HepG2 (cell line): Measurements from ENCODE around the gene DAPK1. TPM values are rescaled to one million over a fixed set of nuclear protein-coding genes. Genes with fewer than 3 reads are reported as not detected.

ENCODE experiments used
- ATAC-seq: fragments of 200-7000 bp; cut with Tn5 transposase; 3 replicates; pipeline ENCODE4 v1.9.1; 2020; ENCODE audit warnings: mild to moderate bottlenecking, moderate library complexity
- BruUV-seq: library from RNA; stranded (reverse); fragments of 400-500 nt; replicated peaks from 2 replicates; lab custom pipeline; 2021; lab: Mats Ljungman, UMichigan
- CTCF ChIA-PET: fragments of 300-600 bp; formaldehyde crosslinking; extraction: SDS; loops from one replicate; lab custom pipeline; 2021; ENCODE audit warnings: low total read pairs, inconsistent platforms, low intra/inter-chr PET ratio; lab: Yijun Ruan, JAX
- POLR2A ChIA-PET: fragments of 350-600 bp; sonication (Branson Sonifier 250); formaldehyde crosslinking; loops from one replicate; lab custom pipeline; 2020; ENCODE audit warnings: antibody characterized with exemption, inconsistent platforms; lab: Yijun Ruan, JAX
- DNase-seq: peaks from one replicate; pipeline ENCODE4 v3.0.0-alpha.2; 2015; ENCODE audit warnings: low spot score
- FAIRE-seq: peaks from 3 replicates; lab custom pipeline; 2011; peaks lifted over from hg19 to GRCh38; lab: Jason Lieb, UNC
- H2AFZ ChIP-seq: one replicate; pipeline ENCODE4 v1.6.1; 2011; ENCODE audit warnings: low read length, inconsistent platforms
- H3K27ac ChIP-seq: fragments of 300-600 bp; 3 replicates; pipeline ENCODE4 v1.8.0; 2011; ENCODE audit warnings: mixed run types, mild to moderate bottlenecking, mixed read lengths, low read length, inconsistent platforms; ENCODE audit not compliant: insufficient read depth; ENCODE audit errors: extremely low read length
- H3K27me3 ChIP-seq, 2 experiments: fragments of 200-600 bp in 1 of 2; 2 replicates in 1 of 2; 3 replicates in 1 of 2; pipeline versions ENCODE4 v1.6.0 to v1.8.0; 2011; ENCODE audit warnings: low read length in 2 of 2, mild to moderate bottlenecking in 2 of 2, moderate library complexity in 2 of 2, inconsistent platforms in 1 of 2; ENCODE audit not compliant: insufficient read depth in 2 of 2, control insufficient read depth in 1 of 2
- H3K36me3 ChIP-seq, 2 experiments: fragments of 200-600 bp in 1 of 2; replicated peaks in 1 of 2; 2 replicates in 1 of 2; 3 replicates in 1 of 2; pipeline versions ENCODE4 v1.5.1 to v1.8.0; 2011; ENCODE audit warnings: low read length in 2 of 2, inconsistent platforms in 1 of 2; ENCODE audit not compliant: insufficient read depth in 2 of 2, control insufficient read depth in 1 of 2
- H3K4me1 ChIP-seq: 2 replicates; pipeline ENCODE4 v1.5.1; 2012; ENCODE audit warnings: low read length, inconsistent platforms; ENCODE audit not compliant: insufficient read depth
- H3K4me2 ChIP-seq: 2 replicates; pipeline ENCODE4 v1.6.0; 2011; ENCODE audit warnings: low read depth, low read length, inconsistent platforms
- H3K4me3 ChIP-seq, 3 experiments: fragments of 200-600 bp in 1 of 3; sonication (generic), shearing (Covaris generic) in 1 of 3; replicated peaks in 1 of 3; 2 replicates each; pipeline ENCODE4 v1.5.1; 2011 to 2016; ENCODE audit warnings: low read length in 3 of 3, inconsistent platforms in 2 of 3, low read depth in 2 of 3, mild to moderate bottlenecking in 2 of 3, control low read depth in 1 of 3, mixed read lengths in 1 of 3; ENCODE audit not compliant: insufficient read depth in 1 of 3
- H3K79me2 ChIP-seq: one replicate; pipeline ENCODE4 v1.6.1; 2011; ENCODE audit warnings: low read length, inconsistent platforms; ENCODE audit not compliant: insufficient read depth
- H3K9ac ChIP-seq: 2 replicates; pipeline ENCODE4 v1.6.0; 2011; ENCODE audit warnings: mild to moderate bottlenecking, low read depth, low read length, inconsistent platforms; ENCODE audit not compliant: insufficient read depth
- H3K9me3 ChIP-seq: 2 replicates; pipeline ENCODE4 v1.5.1; 2012; ENCODE audit warnings: mild to moderate bottlenecking, low read length
- H4K20me1 ChIP-seq: 2 replicates; pipeline ENCODE4 v1.6.0; 2011; ENCODE audit warnings: inconsistent platforms, mild to moderate bottlenecking, low read length, moderate library complexity; ENCODE audit not compliant: insufficient read depth
- CREBL2 ChIP-seq: sonication (generic); formaldehyde crosslinking; IDR thresholded peaks from 2 replicates; pipeline ENCODE4 v1.8.1; 2023; ENCODE audit warnings: missing genetic modification reagents, mild to moderate bottlenecking, borderline replicate concordance
- JARID2 ChIP-seq: sonication (generic); formaldehyde crosslinking; IDR thresholded peaks from 2 replicates; pipeline ENCODE4 v1.8.1; 2023; ENCODE audit warnings: missing genetic modification reagents, inconsistent platforms; ENCODE audit not compliant: insufficient replicate concordance
- RFX3 ChIP-seq: IDR thresholded peaks from 2 replicates; pipeline ENCODE4 v1.6.1; 2016; ENCODE audit warnings: missing biosample characterization, missing genetic modification reagents
- SATB2 ChIP-seq: sonication (generic); formaldehyde crosslinking; IDR thresholded peaks from 2 replicates; pipeline ENCODE4 v1.5.0; 2020; ENCODE audit warnings: missing genetic modification reagents
- SMYD3 ChIP-seq: sonication (generic); formaldehyde crosslinking; IDR thresholded peaks from 2 replicates; pipeline ENCODE4 v1.8.1; 2023; ENCODE audit warnings: mild to moderate bottlenecking, missing genetic modification reagents
- TBX3 ChIP-seq: fragments of 450-650 bp; IDR thresholded peaks from 2 replicates; pipeline ENCODE4 v1.6.1; 2017; ENCODE audit warnings: antibody characterized with exemption, mild to moderate bottlenecking, inconsistent platforms, borderline replicate concordance
- ZNF629 ChIP-seq: sonication (generic); formaldehyde crosslinking; conservative IDR thresholded peaks from 2 replicates; pipeline ENCODE4 v1.5.0; 2020; ENCODE audit warnings: missing genetic modification reagents
- WGBS: methylation state at CpG from one replicate; pipeline ENCODE4 v1.1.6; 2017; ENCODE audit warnings: low lambda C conversion rate; 5-methylcytosine and 5-hydroxymethylcytosine counted together
- in situ Hi-C: cut with HindIII; loops from 2 replicates; pipeline ENCODE4 v1.10.0; 2017; ENCODE audit warnings: low pct_unique_long_range_greater_than_20kb; ENCODE audit not compliant: extremely low pct_ligation_motif_present
- intact Hi-C: fragments of 100-400 bp; cut with micrococcal nuclease; formaldehyde crosslinking; loops from one replicate; pipeline ENCODE4 v1.10.0; 2022; ENCODE audit not compliant: unreplicated experiment
- polyA plus RNA-seq, 8 experiments: library from polyadenylated mRNA; depleted of rRNA in 3 of 8; stranded (reverse) in 7 of 8; unstranded in 1 of 8; fragments of >200 nt; fragmentation: Illumina TruSeq in 4 of 8; extraction: Trizol in 4 of 8; gene quantifications; 2 replicates each; pipeline versions ENCODE4 v1.2.1 to v1.2.3, GENCODE V29; 2011 to 2016; ENCODE audit warnings: low read depth in 4 of 8, missing spikeins in 1 of 8, mixed read lengths in 1 of 8; ENCODE audit not compliant: insufficient read depth in 1 of 8
- total RNA-seq, 5 experiments: library from RNA; depleted of rRNA; stranded (reverse); fragments of >200 nt; fragmentation: Illumina TruSeq; extraction: Trizol; gene quantifications; 2 replicates each; pipeline ENCODE4 v1.2.3, GENCODE V29; 2016; ENCODE audit warnings: low read depth in 1 of 5
- TF ChIP-seq, protein P1 (sequence below): sonication (generic); formaldehyde crosslinking; IDR thresholded peaks from 2 replicates; pipeline ENCODE4 v1.4.0; 2020; ENCODE audit warnings: mild to moderate bottlenecking, low read depth, missing genetic modification reagents
- TF ChIP-seq, protein P2 (sequence below): sonication (generic); formaldehyde crosslinking; IDR thresholded peaks from 2 replicates; pipeline ENCODE4 v1.8.1; 2023; ENCODE audit warnings: mild to moderate bottlenecking, missing genetic modification reagents

The DAPK1 gene
- total and polyA plus RNA-seq, 2 of the 13 experiments (the other 11 are each of a cell fraction or from before 2014, with no cell fraction given) = 35.7 to 35.9 TPM

- no peak for TF ChIP-seq SMYD3 (CRISPR knock-in tag)
- TF ChIP-seq JARID2 = no peak
- TF ChIP-seq, all 625 proteins: peak for 0
These were observed 44.0 kb downstream of the DAPK1 start (continued) for GRCh38 chr9:87541663-87542062.

DNA sequence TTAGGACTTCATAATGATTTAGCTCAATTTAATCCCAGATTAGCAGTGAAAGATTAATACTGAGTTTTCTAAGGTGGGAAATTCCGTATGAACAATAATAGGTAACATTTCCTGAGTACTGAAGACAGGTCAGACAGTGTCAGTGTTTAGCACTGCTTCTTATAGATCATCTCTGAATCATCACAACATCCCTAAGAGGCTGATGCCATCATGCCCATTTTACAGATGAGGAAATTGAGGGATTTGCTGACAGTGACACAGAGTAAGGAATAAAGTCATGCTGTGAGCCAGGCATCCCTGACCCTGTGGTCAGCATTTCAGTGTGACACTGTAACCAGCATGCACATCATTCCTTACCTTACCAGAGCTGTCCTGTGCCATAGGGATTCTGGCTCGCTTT lies 44.5 kb downstream of the DAPK1 start:
- ATAC-seq (no peak), FAIRE-seq (no peak)
- Histone ChIP-seq H3K4me3 (no peak overlapping the region), H4K20me1 (no peaks in the 10 kb centered on the region), H3K27me3 (no peaks in the 10 kb centered on the region), H3K4me2 (no peak overlapping the region), H2AFZ (no peak overlapping the region), H3K9me3 (no peaks in the 10 kb centered on the region), H3K36me3 (peaks cover 2 to 23% of the 10 kb centered on the region in 2 experiments; a peak in 4 of 5 replicates), H3K27ac (no peak overlapping the region)
- intact Hi-C loops = no loop called here
- POLR2A ChIA-PET = no interaction called here
- CTCF ChIA-PET = no interaction called here
- TF ChIP-seq CREBL2 = no peak
- TF ChIP-seq ZNF629 (CRISPR knock-in tag) = peak; percentile 86
- no peak for TF ChIP-seq SATB2 (CRISPR knock-in tag)
- TF ChIP-seq, protein P1, sequence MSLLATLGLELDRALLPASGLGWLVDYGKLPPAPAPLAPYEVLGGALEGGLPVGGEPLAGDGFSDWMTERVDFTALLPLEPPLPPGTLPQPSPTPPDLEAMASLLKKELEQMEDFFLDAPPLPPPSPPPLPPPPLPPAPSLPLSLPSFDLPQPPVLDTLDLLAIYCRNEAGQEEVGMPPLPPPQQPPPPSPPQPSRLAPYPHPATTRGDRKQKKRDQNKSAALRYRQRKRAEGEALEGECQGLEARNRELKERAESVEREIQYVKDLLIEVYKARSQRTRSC = no peak
- TF ChIP-seq, protein P2, sequence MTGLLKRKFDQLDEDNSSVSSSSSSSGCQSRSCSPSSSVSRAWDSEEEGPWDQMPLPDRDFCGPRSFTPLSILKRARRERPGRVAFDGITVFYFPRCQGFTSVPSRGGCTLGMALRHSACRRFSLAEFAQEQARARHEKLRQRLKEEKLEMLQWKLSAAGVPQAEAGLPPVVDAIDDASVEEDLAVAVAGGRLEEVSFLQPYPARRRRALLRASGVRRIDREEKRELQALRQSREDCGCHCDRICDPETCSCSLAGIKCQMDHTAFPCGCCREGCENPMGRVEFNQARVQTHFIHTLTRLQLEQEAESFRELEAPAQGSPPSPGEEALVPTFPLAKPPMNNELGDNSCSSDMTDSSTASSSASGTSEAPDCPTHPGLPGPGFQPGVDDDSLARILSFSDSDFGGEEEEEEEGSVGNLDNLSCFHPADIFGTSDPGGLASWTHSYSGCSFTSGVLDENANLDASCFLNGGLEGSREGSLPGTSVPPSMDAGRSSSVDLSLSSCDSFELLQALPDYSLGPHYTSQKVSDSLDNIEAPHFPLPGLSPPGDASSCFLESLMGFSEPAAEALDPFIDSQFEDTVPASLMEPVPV (CRISPR knock-in tag) = no peak
- no peak for TF ChIP-seq RFX3 (CRISPR knock-in tag)
- no peak for TF ChIP-seq TBX3
- TF ChIP-seq, all 625 proteins: peak for 1
- no TSS peak for BruUV-seq
- WGBS = 58% methylated on average over 2 of the region's 2 CpGs
- Histone ChIP-seq H3K9ac (no peak overlapping the region), H3K4me1 (peaks cover 13% of the 10 kb centered on the region), H3K79me2 (peaks cover 3% of the 10 kb centered on the region)
- in situ Hi-C loops = no loop called here
- no peak for DNase-seq
